ENCODE data around the gene CXCR6.
A peak's percentile ranks its signal among the peaks of the same experiment; 100 is the strongest.

CXCR6 gene

DNA sequence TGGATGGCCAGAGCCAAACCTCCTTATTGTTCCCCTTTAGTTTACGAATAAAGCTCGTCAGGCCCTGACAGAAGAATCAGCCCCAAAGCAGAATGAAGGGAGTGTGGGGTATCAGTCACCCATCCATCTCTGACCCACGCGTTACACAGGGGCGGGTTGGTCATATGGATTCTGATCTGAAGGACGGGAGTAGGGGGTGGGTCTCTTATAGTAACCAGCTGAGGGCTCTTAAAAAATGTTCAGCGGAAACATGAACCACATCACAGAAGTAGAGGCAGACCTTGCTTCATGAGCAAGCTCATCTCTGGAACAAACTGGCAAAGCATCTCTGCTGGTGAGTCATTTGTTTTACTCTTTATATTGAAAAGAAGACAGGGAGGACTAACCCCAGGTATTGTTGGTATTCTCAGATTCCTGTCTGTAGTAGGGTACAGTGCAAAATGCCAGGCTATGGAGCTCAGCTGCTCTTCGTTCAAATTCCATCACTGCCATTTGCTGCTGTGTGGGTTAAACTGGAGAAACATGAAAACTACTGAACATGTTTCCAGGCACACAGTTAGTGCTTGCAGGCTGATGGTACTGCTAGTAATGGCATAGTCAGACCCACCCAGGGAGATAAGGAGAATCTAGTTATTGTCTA is at the start of gene CXCR6:
TSS of gene CXCR6 (plus strand) at position 258 of the 640 bp plus-strand sequence. CDS start 3,018 bp downstream, outside the sequence.
- no peak for DNase-seq

GRCh38 chr3:45894015-45894414 is 49.2 kb upstream of the CXCR6 start:
- DNase-seq, result no peak

GRCh38 chr3:45895686-45896468 is 47.4 kb upstream of the CXCR6 start:
- DNase-seq, result no peak

DNA sequence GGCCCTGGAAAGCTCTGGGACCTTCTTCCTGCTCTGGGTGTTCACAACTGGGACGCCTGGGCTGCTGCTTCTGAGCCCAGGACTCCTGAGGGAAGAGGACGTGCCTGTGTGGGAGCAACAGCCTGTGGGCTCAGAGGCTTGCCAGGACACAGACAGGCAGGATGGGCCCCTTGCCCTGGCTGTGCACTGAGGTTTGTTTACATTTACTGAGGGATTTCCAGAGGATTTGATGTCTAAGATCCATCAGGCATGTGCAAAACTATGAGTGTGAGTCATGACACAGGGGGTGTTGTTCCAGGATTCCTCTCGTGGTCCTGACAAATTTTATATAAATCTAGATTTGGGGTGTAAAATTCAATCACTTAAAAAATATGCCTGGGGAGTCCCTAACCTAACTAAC is 46.3 kb upstream of the CXCR6 start:
- DNase-seq, result no peak

GRCh38 chr3:45904931-45905330 is 38.3 kb upstream of the CXCR6 start:
- no peak for DNase-seq

DNA sequence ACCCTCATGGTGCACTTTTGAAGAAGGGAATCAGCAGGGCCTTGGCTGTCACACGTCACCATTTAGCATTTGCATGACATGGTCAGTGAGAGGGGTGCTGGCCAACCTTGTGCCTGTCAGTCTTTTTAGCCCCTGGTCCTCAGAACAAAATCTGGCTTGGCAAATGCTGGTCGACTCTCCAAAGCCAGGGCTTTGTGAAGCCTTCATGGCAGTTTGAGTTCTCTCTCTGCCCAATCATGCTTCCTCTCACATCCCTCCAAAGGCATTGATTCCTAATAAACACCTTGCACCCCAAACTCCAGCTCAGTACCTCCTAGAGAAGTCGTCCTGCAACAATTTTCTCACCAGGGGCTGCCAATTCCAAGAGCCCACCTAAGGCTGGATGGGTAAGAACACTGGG is 37.5 kb upstream of the CXCR6 start:
- DNase-seq, result no peak

- no peak for DNase-seq
Measured at GRCh38 chr3:45906681-45907407, 36.4 kb upstream of the CXCR6 start.

GRCh38 chr3:45907769-45908705 is 35.2 kb upstream of the CXCR6 start:
- no peak for DNase-seq

- DNase-seq, result no peak
Measured at GRCh38 chr3:45908761-45909160, 34.5 kb upstream of the CXCR6 start.

DNA sequence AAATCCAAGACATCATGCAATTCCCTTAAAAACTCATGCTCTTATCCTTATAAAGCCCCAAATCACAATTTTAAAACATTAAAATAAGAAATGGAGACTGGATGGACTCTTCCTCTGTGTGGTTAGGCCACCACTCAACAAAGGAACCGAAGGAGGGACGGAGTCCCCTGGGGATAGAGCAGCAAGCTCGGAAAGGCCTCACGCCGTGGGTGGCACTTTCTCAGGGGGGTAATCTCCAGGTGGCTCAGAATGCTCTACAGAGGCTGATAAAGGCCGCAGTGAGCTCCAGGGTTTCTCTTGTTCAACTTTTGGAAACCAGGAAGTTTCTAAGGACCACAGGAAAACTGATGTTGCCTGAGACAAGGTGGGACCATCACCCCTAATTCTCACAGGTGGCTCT is 33.7 kb upstream of the CXCR6 start:
- DNase-seq, result no peak

GRCh38 chr3:45910892-45911291 is 32.4 kb upstream of the CXCR6 start:
- no peak for DNase-seq

DNA sequence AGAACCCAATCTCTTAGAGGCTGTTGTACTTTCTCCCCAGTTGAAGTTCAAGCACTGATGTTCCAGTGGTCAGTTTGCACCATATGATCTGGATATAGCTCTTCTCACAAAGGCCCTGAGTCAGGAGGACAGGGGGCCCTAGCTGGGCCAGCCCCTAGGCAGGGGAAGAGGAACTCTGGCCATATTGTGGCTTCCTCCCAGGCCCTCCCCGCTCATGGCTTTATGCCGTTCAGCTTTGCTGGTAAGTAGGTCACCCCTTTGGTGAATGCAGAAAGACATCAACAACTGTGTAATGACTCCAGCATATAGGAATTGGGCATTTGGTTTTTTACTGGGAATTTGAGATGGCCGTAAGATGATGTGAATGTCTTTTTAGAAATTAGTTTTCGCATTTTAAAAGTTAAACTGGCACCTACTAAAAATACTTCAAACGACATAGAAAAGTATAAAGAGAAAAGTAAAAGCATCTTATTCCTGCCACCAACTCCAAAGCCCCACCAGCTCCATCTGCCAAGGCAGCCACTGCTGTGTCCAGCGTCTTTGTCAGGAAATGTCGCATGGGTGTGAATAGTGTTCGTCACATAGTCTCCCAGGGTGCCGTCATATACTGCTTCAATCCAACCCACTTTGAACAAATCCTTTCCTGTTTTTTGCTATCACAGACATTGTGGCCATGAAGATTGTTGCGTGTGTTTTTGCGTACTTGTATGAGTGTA is 31.6 kb upstream of the CXCR6 start:
- no peak for DNase-seq

GRCh38 chr3:45912435-45912834 is 30.8 kb upstream of the CXCR6 start:
- DNase-seq, result no peak

DNA sequence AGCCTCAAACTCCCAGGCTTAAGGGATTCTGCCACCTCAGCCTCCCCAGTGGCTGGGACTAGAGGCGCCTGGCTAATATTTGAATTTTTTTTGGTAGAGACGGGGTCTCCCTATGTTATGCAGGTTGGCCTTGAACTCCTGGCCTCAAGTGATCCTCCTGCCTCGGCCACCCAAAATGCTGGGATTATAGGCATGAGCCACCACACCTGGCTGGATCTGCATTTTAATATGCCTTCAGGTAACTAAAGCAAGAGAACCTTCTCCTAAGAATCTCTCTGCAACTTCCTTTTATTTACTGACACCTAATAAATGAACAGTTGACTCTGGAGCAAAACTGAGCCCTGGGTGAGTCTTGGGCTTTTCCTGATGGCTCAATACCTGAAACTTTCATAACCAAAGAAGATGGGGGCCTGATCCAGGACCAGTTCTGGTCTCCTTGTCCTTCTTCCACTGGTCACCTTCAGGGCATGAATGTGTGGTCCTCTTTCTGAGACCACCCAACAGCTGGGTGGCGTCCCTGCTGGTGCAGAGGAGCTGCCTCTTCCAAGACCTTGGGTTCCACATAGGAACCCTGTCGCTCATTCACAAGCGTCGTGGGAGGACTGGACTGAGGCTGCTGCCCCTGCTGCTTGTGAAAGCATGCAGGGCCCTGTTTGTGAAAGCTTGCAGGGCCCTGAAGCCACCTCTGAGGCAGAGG is 28.8 kb upstream of the CXCR6 start:
- no peak for DNase-seq

- no peak for DNase-seq
Measured at GRCh38 chr3:45915059-45915439, 28.2 kb upstream of the CXCR6 start.

- peak in 6 of 56 donors; percentile 2 to 37 (median 9) for DNase-seq
Measured at GRCh38 chr3:45915518-45916231, 27.6 kb upstream of the CXCR6 start.

GRCh38 chr3:45917146-45917898 is 25.9 kb upstream of the CXCR6 start:
- DNase-seq, result no peak

Data from amygdala (tissue), 56 donors.